ENCODE results near the gene NPLOC4.

NPLOC4 gene

GRCh38 chr17:81684442-81684911, 47.6 kb upstream of the NPLOC4 start:
- peak overlapping the region; percentile 75 for H3K4me3 ChIP-seq (ENCODE audit: low read depth, low read length)
- POLR2A ChIA-PET, result interaction anchor here (0.9 to 6.6 kb wide), 15 partner anchors 10 to 353 kb away, joined by 3 to 109 read pairs (median 9); partner anchors contain the start of genes ACTG1, CCDC137, DCXR and FAAP100
- peaks cover 4% of the 10 kb centered on the region for H3K4me1 ChIP-seq (ENCODE audit: control insufficient read depth, insufficient read depth, low read length)
- CTCF ChIA-PET, result interaction anchor here (0.6 to 2.1 kb wide), 3 partner anchors 9 to 345 kb away, joined by 3 to 7 read pairs (median 4); no protein-coding TSS in a partner anchor
- H3K27ac ChIP-seq (ENCODE audit: extremely low read depth, low read depth, low read length), result peak overlapping the region; percentile 78
- H3K36me3 ChIP-seq (ENCODE audit: control insufficient read depth in 2 of 2, insufficient read depth in 1 of 2, low read length in 2 of 2), result peaks cover 6 to 61% of the 10 kb centered on the region in 2 experiments; a peak in 2 of 3 replicates
- H3K9me3 ChIP-seq (ENCODE audit: control insufficient read depth, insufficient read depth, low read depth, low read length), result no peaks in the 10 kb centered on the region
- TF ChIP-seq KLF17 (tag by site-specific recombination; IDR thresholded peaks at IDR 0.05), result 0 out of 2 replicates have a peak, but pooled peaks have one; percentile 9
- TF ChIP-seq ZNF221 (tag by site-specific recombination; IDR thresholded peaks at IDR 0.05; ENCODE audit: borderline replicate concordance), result no peak
- TF ChIP-seq ZNF335 (tag by site-specific recombination; conservative IDR thresholded peaks at IDR 0.05), result peak; percentile 35; the same call in 1 of the 2 replicates
- no peak for TF ChIP-seq ZNF626 (tag by site-specific recombination; IDR thresholded peaks at IDR 0.05)
- no peak for TF ChIP-seq ZNF157 (tag by site-specific recombination; IDR thresholded peaks at IDR 0.05)
- TF ChIP-seq OSR2 (tag by site-specific recombination; IDR thresholded peaks at IDR 0.05), result no peak
- TF ChIP-seq ZNF654 (tag by site-specific recombination; IDR thresholded peaks at IDR 0.05; ENCODE audit: low read depth), result no peak
- TF ChIP-seq ZNF23 (tag by site-specific recombination; IDR thresholded peaks at IDR 0.05; ENCODE audit: borderline replicate concordance), result no peak
- no peak for TF ChIP-seq ZBTB1 (tag by site-specific recombination; IDR thresholded peaks at IDR 0.05)

- H3K9me3 ChIP-seq (ENCODE audit: control insufficient read depth, insufficient read depth, low read depth, low read length), result no peaks in the 10 kb centered on the region
- peaks cover 4% of the 10 kb centered on the region for H3K4me1 ChIP-seq (ENCODE audit: control insufficient read depth, insufficient read depth, low read length)
- peak within 1 kb of the TSS; percentile 92 for H3K4me3 ChIP-seq (ENCODE audit: low read depth, low read length)
- peaks cover 6 to 55% of the 10 kb centered on the region in 2 experiments; a peak in 2 of 3 replicates for H3K36me3 ChIP-seq (ENCODE audit: control insufficient read depth in 2 of 2, insufficient read depth in 1 of 2, low read length in 2 of 2)
- peak within 1 kb of the TSS; percentile 82 for H3K27ac ChIP-seq (ENCODE audit: extremely low read depth, low read depth, low read length)
- ChIA-PET POLR2A (interaction anchor here (0.5 to 6.6 kb wide), 35 partner anchors 9 to 461 kb away, joined by 3 to 109 read pairs (median 4); partner anchors contain the start of genes ACTG1, CCDC137, CEP131 and DCXR), CTCF (interaction anchor here (0.6 to 2.2 kb wide), 7 partner anchors 8 to 346 kb away, joined by 3 to 9 read pairs (median 5); no protein-coding TSS in a partner anchor)
- TF ChIP-seq ZBTB11 (tag by site-specific recombination; conservative IDR thresholded peaks at IDR 0.05; ENCODE audit: low read depth) (peak; percentile 81), GLIS1 (tag by site-specific recombination; IDR thresholded peaks at IDR 0.05) (peak; percentile 86), SCRT2 (tag by site-specific recombination; IDR thresholded peaks at IDR 0.05) (no peak), YY1 (tag by site-specific recombination; IDR thresholded peaks at IDR 0.05) (0 out of 2 replicates have a peak, but pooled peaks have one; percentile 14), ZNF623 (tag by site-specific recombination; IDR thresholded peaks at IDR 0.05) (peak; percentile 17; the same call in 1 of the 2 replicates), ZNF561 (tag by site-specific recombination; IDR thresholded peaks at IDR 0.05; ENCODE audit: borderline replicate concordance) (0 out of 2 replicates have a peak, but pooled peaks have one; percentile 6), ZNF324 (tag by site-specific recombination; IDR thresholded peaks at IDR 0.05) (0 out of 2 replicates have a peak, but pooled peaks have one; percentile 9), KLF17 (tag by site-specific recombination; IDR thresholded peaks at IDR 0.05) (0 out of 2 replicates have a peak, but pooled peaks have one; percentile 34), ZSCAN23 (tag by site-specific recombination; IDR thresholded peaks at IDR 0.05) (peak; percentile 65; the same call in 1 of the 2 replicates)
- TF ChIP-seq, protein P1, sequence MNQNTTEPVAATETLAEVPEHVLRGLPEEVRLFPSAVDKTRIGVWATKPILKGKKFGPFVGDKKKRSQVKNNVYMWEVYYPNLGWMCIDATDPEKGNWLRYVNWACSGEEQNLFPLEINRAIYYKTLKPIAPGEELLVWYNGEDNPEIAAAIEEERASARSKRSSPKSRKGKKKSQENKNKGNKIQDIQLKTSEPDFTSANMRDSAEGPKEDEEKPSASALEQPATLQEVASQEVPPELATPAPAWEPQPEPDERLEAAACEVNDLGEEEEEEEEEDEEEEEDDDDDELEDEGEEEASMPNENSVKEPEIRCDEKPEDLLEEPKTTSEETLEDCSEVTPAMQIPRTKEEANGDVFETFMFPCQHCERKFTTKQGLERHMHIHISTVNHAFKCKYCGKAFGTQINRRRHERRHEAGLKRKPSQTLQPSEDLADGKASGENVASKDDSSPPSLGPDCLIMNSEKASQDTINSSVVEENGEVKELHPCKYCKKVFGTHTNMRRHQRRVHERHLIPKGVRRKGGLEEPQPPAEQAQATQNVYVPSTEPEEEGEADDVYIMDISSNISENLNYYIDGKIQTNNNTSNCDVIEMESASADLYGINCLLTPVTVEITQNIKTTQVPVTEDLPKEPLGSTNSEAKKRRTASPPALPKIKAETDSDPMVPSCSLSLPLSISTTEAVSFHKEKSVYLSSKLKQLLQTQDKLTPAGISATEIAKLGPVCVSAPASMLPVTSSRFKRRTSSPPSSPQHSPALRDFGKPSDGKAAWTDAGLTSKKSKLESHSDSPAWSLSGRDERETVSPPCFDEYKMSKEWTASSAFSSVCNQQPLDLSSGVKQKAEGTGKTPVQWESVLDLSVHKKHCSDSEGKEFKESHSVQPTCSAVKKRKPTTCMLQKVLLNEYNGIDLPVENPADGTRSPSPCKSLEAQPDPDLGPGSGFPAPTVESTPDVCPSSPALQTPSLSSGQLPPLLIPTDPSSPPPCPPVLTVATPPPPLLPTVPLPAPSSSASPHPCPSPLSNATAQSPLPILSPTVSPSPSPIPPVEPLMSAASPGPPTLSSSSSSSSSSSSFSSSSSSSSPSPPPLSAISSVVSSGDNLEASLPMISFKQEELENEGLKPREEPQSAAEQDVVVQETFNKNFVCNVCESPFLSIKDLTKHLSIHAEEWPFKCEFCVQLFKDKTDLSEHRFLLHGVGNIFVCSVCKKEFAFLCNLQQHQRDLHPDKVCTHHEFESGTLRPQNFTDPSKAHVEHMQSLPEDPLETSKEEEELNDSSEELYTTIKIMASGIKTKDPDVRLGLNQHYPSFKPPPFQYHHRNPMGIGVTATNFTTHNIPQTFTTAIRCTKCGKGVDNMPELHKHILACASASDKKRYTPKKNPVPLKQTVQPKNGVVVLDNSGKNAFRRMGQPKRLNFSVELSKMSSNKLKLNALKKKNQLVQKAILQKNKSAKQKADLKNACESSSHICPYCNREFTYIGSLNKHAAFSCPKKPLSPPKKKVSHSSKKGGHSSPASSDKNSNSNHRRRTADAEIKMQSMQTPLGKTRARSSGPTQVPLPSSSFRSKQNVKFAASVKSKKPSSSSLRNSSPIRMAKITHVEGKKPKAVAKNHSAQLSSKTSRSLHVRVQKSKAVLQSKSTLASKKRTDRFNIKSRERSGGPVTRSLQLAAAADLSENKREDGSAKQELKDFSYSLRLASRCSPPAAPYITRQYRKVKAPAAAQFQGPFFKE (tag by site-specific recombination; IDR thresholded peaks at IDR 0.05; ENCODE audit: borderline replicate concordance), result no peak
These were observed 46.9 kb upstream of the NPLOC4 start, which contains the start of the genes ARL16 and HGS for GRCh38 chr17:81683584-81684441. Gene ARL16, minus strand, starts transcription at chr17:81683797. Its CDS starts 44 bp downstream, at chr17:81683753. Gene HGS, plus strand, starts transcription at chr17:81684011. Its CDS starts 56 bp downstream, at chr17:81684067.

Data from HEK293 (cell line).